Neural cell (in vitro differentiated cells): ENCODE results near the gene FYN. TPM values are rescaled to one million over a fixed set of nuclear protein-coding genes. Genes with fewer than 3 reads are reported as not detected.

Experiments
- H2AFZ ChIP-seq: fragments of 200-600, 300-800 bp; sonication (generic), shearing (Covaris generic); 2 replicates; pipeline ENCODE4 v1.6.0; 2014; ENCODE audit warnings: low read depth, mild to moderate bottlenecking, antibody characterized with exemption, low read length, moderate library complexity
- H3F3A ChIP-seq: fragments of 200-600 bp; shearing (Covaris generic); 2 replicates; pipeline ENCODE4 v1.6.1; 2016; ENCODE audit warnings: mild to moderate bottlenecking, moderate library complexity, mixed read lengths, antibody characterized with exemption, low read length; ENCODE audit not compliant: insufficient read depth, poor library complexity, severe bottlenecking
- H3K27ac ChIP-seq: fragments of 200-600, 300-800 bp; sonication (generic), shearing (Covaris generic); 2 replicates; pipeline ENCODE4 v1.5.1; 2014; ENCODE audit warnings: mild to moderate bottlenecking, low read length, moderate library complexity
- H3K27me3 ChIP-seq: fragments of 300-800, 200-600 bp; sonication (generic), shearing (Covaris generic); 2 replicates; pipeline ENCODE4 v1.6.0; 2014; ENCODE audit warnings: mild to moderate bottlenecking, low read depth, low read length, moderate library complexity; ENCODE audit not compliant: insufficient read depth
- H3K36me3 ChIP-seq: fragments of 300-800, 200-600 bp; sonication (generic), shearing (Covaris generic); 2 replicates; pipeline ENCODE4 v1.5.1; 2014; ENCODE audit warnings: mild to moderate bottlenecking, antibody characterized with exemption, low read length, moderate library complexity; ENCODE audit not compliant: insufficient read depth
- H3K4me2 ChIP-seq: fragments of 300-800, 200-600 bp; sonication (generic), shearing (Covaris generic); 2 replicates; pipeline ENCODE4 v1.6.0; 2014; ENCODE audit warnings: mild to moderate bottlenecking, low read length
- H3K4me3 ChIP-seq: fragments of 300-800, 200-600 bp; sonication (generic), shearing (Covaris generic); 2 replicates; pipeline ENCODE4 v1.5.1; 2014; ENCODE audit warnings: mild to moderate bottlenecking, low read length, moderate library complexity
- H3K79me2 ChIP-seq: fragments of 200-600 bp; shearing (Covaris generic); replicated peaks from 2 replicates; pipeline ENCODE4 v1.6.0; 2014; ENCODE audit warnings: mild to moderate bottlenecking, low read length, moderate library complexity; ENCODE audit not compliant: insufficient read depth
- H3K9ac ChIP-seq: fragments of 300-800, 200-600 bp; sonication (generic), shearing (Covaris generic); 2 replicates; pipeline ENCODE4 v1.6.1; 2016; ENCODE audit warnings: mild to moderate bottlenecking, low read length, mixed read lengths
- H3K9me2 ChIP-seq: fragments of 200-600 bp; shearing (Covaris generic); 2 replicates; pipeline ENCODE4 v1.6.1; 2016; ENCODE audit warnings: mild to moderate bottlenecking, low read length, mixed read lengths; ENCODE audit not compliant: insufficient read depth
- H3K9me3 ChIP-seq: fragments of 200-600, 300-800 bp; sonication (generic), shearing (Covaris generic); 2 replicates; pipeline ENCODE4 v1.6.1; 2016; ENCODE audit warnings: mild to moderate bottlenecking, mixed run types, low read length, moderate library complexity, mixed read lengths
- H4K20me1 ChIP-seq: fragments of 200-600 bp; shearing (Covaris generic); 2 replicates; pipeline ENCODE4 v1.6.1; 2016; ENCODE audit warnings: mild to moderate bottlenecking, mixed run types; ENCODE audit not compliant: insufficient read depth
- CTCF ChIP-seq: fragments of 450-650 bp; IDR thresholded peaks from 2 replicates; pipeline ENCODE4 v1.5.1; 2014; ENCODE audit warnings: antibody characterized with exemption, mild to moderate bottlenecking, moderate library complexity; ENCODE audit not compliant: poor library complexity, severe bottlenecking
- EP300 ChIP-seq: fragments of 450-650 bp; conservative IDR thresholded peaks from 2 replicates; pipeline ENCODE4 v1.6.1; 2014; ENCODE audit warnings: antibody characterized with exemption, mild to moderate bottlenecking, moderate library complexity; ENCODE audit not compliant: poor library complexity, severe bottlenecking
- EZH2 ChIP-seq: fragments of 200-600, 300-800 bp; shearing (Covaris generic), sonication (generic); IDR thresholded peaks from 2 replicates; pipeline ENCODE4 v1.6.1; 2014; ENCODE audit warnings: antibody characterized with exemption, low read length, borderline replicate concordance, mild to moderate bottlenecking; ENCODE audit not compliant: insufficient read depth, poor library complexity, severe bottlenecking
- MXI1 ChIP-seq: fragments of 450-650 bp; conservative IDR thresholded peaks from 2 replicates; pipeline ENCODE4 v1.6.1; 2014; ENCODE audit warnings: antibody characterized with exemption, mild to moderate bottlenecking; ENCODE audit not compliant: poor library complexity, severe bottlenecking
- POLR2AphosphoS5 ChIP-seq: IDR thresholded peaks from 2 replicates; pipeline ENCODE4 v1.6.1; 2012
- RAD21 ChIP-seq: fragments of 450-650 bp; conservative IDR thresholded peaks from 2 replicates; pipeline ENCODE4 v1.6.1; 2014; ENCODE audit warnings: antibody characterized with exemption, mild to moderate bottlenecking, moderate library complexity
- REST ChIP-seq: IDR thresholded peaks from 2 replicates; pipeline ENCODE4 v1.6.1; 2012; ENCODE audit warnings: borderline replicate concordance
- SMC3 ChIP-seq: fragments of 450-650 bp; conservative IDR thresholded peaks from 2 replicates; pipeline ENCODE4 v1.6.1; 2014; ENCODE audit warnings: antibody characterized with exemption, mild to moderate bottlenecking, moderate library complexity; ENCODE audit not compliant: poor library complexity
- TAF1 ChIP-seq: IDR thresholded peaks from 2 replicates; pipeline ENCODE4 v1.6.1; 2012; ENCODE audit warnings: low read depth
- polyA plus RNA-seq: library from polyadenylated mRNA; depleted of rRNA; stranded (reverse); fragments of >200 nt; gene quantifications from 2 replicates; pipeline ENCODE4 v1.2.3, GENCODE V29; 2014

The FYN gene
- polyA plus RNA-seq, 1 donor from 2014 or later, result 277 TPM

- Histone ChIP-seq H3K9me3 (no peaks in the 10 kb centered on the region), H3F3A (no peaks in the 10 kb centered on the region), H3K27ac (no peak overlapping the region), H3K27me3 (no peaks in the 10 kb centered on the region), H3K9me2 (no peaks in the 10 kb centered on the region), H3K9ac (no peak overlapping the region), H3K79me2 (peaks cover 69% of the 10 kb centered on the region), H2AFZ (no peak overlapping the region), H3K36me3 (no peaks in the 10 kb centered on the region), H3K4me2 (no peak overlapping the region), H4K20me1 (no peaks in the 10 kb centered on the region), H3K4me3 (no peak overlapping the region)
- TF ChIP-seq CTCF (no peak), TAF1 (no peak), EP300 (no peak), EZH2 (no peak), SMC3 (no peak), RAD21 (no peak), MXI1 (no peak), POLR2AphosphoS5 (no peak), REST (no peak)
Observed at GRCh38 chr6:111791415-111791814, 81.8 kb downstream of the FYN start.

GRCh38 chr6:111789598-111789997, 83.7 kb downstream of the FYN start:
- Histone ChIP-seq H3K4me3 (no peak overlapping the region), H3K36me3 (no peaks in the 10 kb centered on the region), H3K9ac (no peak overlapping the region), H4K20me1 (no peaks in the 10 kb centered on the region), H3K27me3 (no peaks in the 10 kb centered on the region), H3K27ac (no peak overlapping the region), H3K79me2 (peaks cover 59% of the 10 kb centered on the region), H3K9me3 (no peaks in the 10 kb centered on the region), H3F3A (no peaks in the 10 kb centered on the region), H3K4me2 (no peak overlapping the region), H2AFZ (no peak overlapping the region), H3K9me2 (no peaks in the 10 kb centered on the region)
- TF ChIP-seq MXI1 (no peak), EZH2 (no peak), RAD21 (no peak), SMC3 (no peak), REST (no peak), TAF1 (no peak), EP300 (no peak), CTCF (no peak), POLR2AphosphoS5 (no peak)
